Muscle layer of duodenum (tissue), 2 donors: ENCODE results near the gene MAPRE3.

Experiments
- H3K27ac ChIP-seq: one replicate; pipeline ENCODE4 v1.7.0; 2013; ENCODE audit warnings: mild to moderate bottlenecking, low read length
- H3K27me3 ChIP-seq: one replicate; pipeline ENCODE4 v1.7.0; 2013; ENCODE audit warnings: low read depth, mild to moderate bottlenecking, control low read depth, low read length
- H3K36me3 ChIP-seq, 2 donors: one replicate each; pipeline ENCODE4 v1.7.0; 2013; ENCODE audit warnings: low read length in 2 of 2, control low read depth in 1 of 2, mild to moderate bottlenecking in 1 of 2; ENCODE audit not compliant: insufficient read depth in 2 of 2, control insufficient read depth in 1 of 2
- H3K4me1 ChIP-seq, 2 donors: one replicate each; pipeline ENCODE4 v1.7.0; 2013; ENCODE audit warnings: low read length in 2 of 2, mild to moderate bottlenecking in 2 of 2, control low read depth in 1 of 2, moderate library complexity in 1 of 2; ENCODE audit not compliant: insufficient read depth in 2 of 2, control insufficient read depth in 1 of 2
- H3K4me3 ChIP-seq, 2 donors: one replicate each; pipeline ENCODE4 v1.7.0; 2013; ENCODE audit warnings: low read length in 2 of 2, low read depth in 1 of 2, mild to moderate bottlenecking in 1 of 2
- H3K9me3 ChIP-seq, 2 donors: one replicate each; pipeline ENCODE4 v1.7.0; 2013; ENCODE audit warnings: low read length in 2 of 2, control low read depth in 1 of 2, mild to moderate bottlenecking in 1 of 2; ENCODE audit not compliant: control insufficient read depth in 1 of 2
- donor health status: healthy.

Gene MAPRE3

GRCh38 chr2:26952374-26952773 lies 18.1 kb upstream of the MAPRE3 start:
- no peaks in the 10 kb centered on the region for H3K36me3 ChIP-seq
- H3K4me3 ChIP-seq = no peak overlapping the region
- H3K27ac ChIP-seq = no peak overlapping the region
- H3K4me1 ChIP-seq = peaks cover 0 to 2% of the 10 kb centered on the region in 2 donors
- H3K9me3 ChIP-seq = no peaks in the 10 kb centered on the region
- no peaks in the 10 kb centered on the region for H3K27me3 ChIP-seq

GRCh38 chr2:26954135-26954534 lies 16.3 kb upstream of the MAPRE3 start:
- Histone ChIP-seq H3K27me3 (no peaks in the 10 kb centered on the region), H3K4me1 (no peaks in the 10 kb centered on the region), H3K36me3 (no peaks in the 10 kb centered on the region)

GRCh38 chr2:26957041-26957440 lies 13.4 kb upstream of the MAPRE3 start:
- no peaks in the 10 kb centered on the region for H3K9me3 ChIP-seq
- H3K4me1 ChIP-seq = peaks cover 0 to 4% of the 10 kb centered on the region in 2 donors
- H3K4me3 ChIP-seq = no peak overlapping the region
- H3K36me3 ChIP-seq = no peaks in the 10 kb centered on the region
- no peak overlapping the region for H3K27ac ChIP-seq
- peaks cover 8% of the 10 kb centered on the region for H3K27me3 ChIP-seq

More at GRCh38 chr2:26954135-26954534, 16.3 kb upstream of the MAPRE3 start:
- Histone ChIP-seq H3K4me3 (no peak overlapping the region), H3K9me3 (no peaks in the 10 kb centered on the region), H3K27ac (no peak overlapping the region)

- H3K27me3 ChIP-seq = peaks cover 8% of the 10 kb centered on the region
- H3K9me3 ChIP-seq = no peaks in the 10 kb centered on the region
- H3K4me3 ChIP-seq = no peak overlapping the region
- no peak overlapping the region for H3K27ac ChIP-seq
- no peaks in the 10 kb centered on the region for H3K36me3 ChIP-seq
- H3K4me1 ChIP-seq = peaks cover 0 to 4% of the 10 kb centered on the region in 2 donors
Measured at GRCh38 chr2:26957534-26957933, 12.9 kb upstream of the MAPRE3 start.

GRCh38 chr2:26959331-26959730 lies 11.1 kb upstream of the MAPRE3 start:
- Histone ChIP-seq H3K9me3 (no peaks in the 10 kb centered on the region), H3K27ac (no peak overlapping the region), H3K27me3 (peaks cover 8% of the 10 kb centered on the region), H3K4me1 (peaks cover 0 to 4% of the 10 kb centered on the region in 2 donors), H3K36me3 (no peaks in the 10 kb centered on the region), H3K4me3 (no peak overlapping the region)

GRCh38 chr2:26964446-26965130 lies 5.8 kb upstream of the MAPRE3 start:
- Histone ChIP-seq H3K36me3 (no peaks in the 10 kb centered on the region), H3K4me1 (peaks cover under 1 to 4% of the 10 kb centered on the region in 2 donors), H3K27me3 (peaks cover 8% of the 10 kb centered on the region), H3K9me3 (no peaks in the 10 kb centered on the region), H3K27ac (no peak overlapping the region), H3K4me3 (no peak overlapping the region)

- Histone ChIP-seq H3K9me3 (no peaks in the 10 kb centered on the region), H3K27ac (no peak overlapping the region), H3K36me3 (no peaks in the 10 kb centered on the region), H3K4me3 (no peak overlapping the region), H3K4me1 (peaks cover 0 to 15% of the 10 kb centered on the region in 2 donors), H3K27me3 (no peaks in the 10 kb centered on the region)
Measured at GRCh38 chr2:26968001-26968400, 2.4 kb upstream of the MAPRE3 start.

- H3K4me3 ChIP-seq = no peak overlapping the region
- H3K27me3 ChIP-seq = no peaks in the 10 kb centered on the region
- H3K36me3 ChIP-seq = no peaks in the 10 kb centered on the region
- H3K27ac ChIP-seq = no peak overlapping the region
- H3K4me1 ChIP-seq = peaks cover 0 to 15% of the 10 kb centered on the region in 2 donors
- no peaks in the 10 kb centered on the region for H3K9me3 ChIP-seq
Measured at GRCh38 chr2:26969077-26969844, 1.2 kb upstream of the MAPRE3 start.

GRCh38 chr2:26970928-26971627 lies 641 bp downstream of the MAPRE3 start:
- peaks cover 0 to 15% of the 10 kb centered on the region in 2 donors for H3K4me1 ChIP-seq
- no peaks in the 10 kb centered on the region for H3K36me3 ChIP-seq
- no peaks in the 10 kb centered on the region for H3K9me3 ChIP-seq
- H3K27me3 ChIP-seq = no peaks in the 10 kb centered on the region
- peak overlapping the region; percentile 76 for H3K27ac ChIP-seq
- peak overlapping the region; percentile 61 to 96 for H3K4me3 ChIP-seq

- H3K27me3 ChIP-seq = no peaks in the 10 kb centered on the region
- peak overlapping the region; percentile 76 for H3K27ac ChIP-seq
- peak overlapping the region; percentile 61 to 96 for H3K4me3 ChIP-seq
- H3K9me3 ChIP-seq = no peaks in the 10 kb centered on the region
- H3K36me3 ChIP-seq = no peaks in the 10 kb centered on the region
- peaks cover 0 to 15% of the 10 kb centered on the region in 2 donors for H3K4me1 ChIP-seq
Measured at GRCh38 chr2:26971911-26972786, 1.7 kb downstream of the MAPRE3 start.
